Brain pericyte (primary cell): Measurements from ENCODE around the gene STYK1.
"Not testable (repeated sequence)": the region's sequence is repeated elsewhere in the genome, so short reads cannot be mapped to it uniquely, and the experiment has no call there.

ENCODE experiments used
- DNase-seq: peaks from one replicate; pipeline ENCODE4 v3.0.0-alpha.2; 2012; ENCODE audit warnings: low read depth, low spot score

STYK1 gene

GRCh38 chr12:10689146-10689545 is 15.3 kb upstream of the STYK1 start:
- DNase-seq: no peak

DNA sequence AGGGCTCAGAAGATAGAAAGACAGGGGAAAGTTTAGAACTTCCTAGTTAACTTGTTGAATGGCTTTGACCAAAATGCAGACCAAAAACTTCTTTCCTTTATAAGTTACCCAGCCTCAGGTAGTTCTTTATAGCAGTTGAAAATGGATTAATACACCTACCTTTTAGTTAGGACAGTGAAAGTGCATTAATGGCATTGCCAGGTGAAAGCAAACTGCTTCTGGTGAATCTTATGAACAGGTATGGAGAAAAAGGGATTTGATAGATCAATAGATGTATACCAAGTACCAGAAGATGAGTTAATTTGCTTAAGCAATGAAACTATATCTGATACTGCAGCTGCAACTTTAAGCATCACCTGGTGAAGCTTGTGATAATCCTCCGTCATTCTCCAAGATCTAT is 14.2 kb upstream of the STYK1 start:
- DNase-seq: no peak

- DNase-seq: no peak
Observed at GRCh38 chr12:10672231-10672868, 1.5 kb downstream of the STYK1 start.

- DNase-seq: no peak
Observed at GRCh38 chr12:10669533-10669932, 4.3 kb downstream of the STYK1 start.

DNA sequence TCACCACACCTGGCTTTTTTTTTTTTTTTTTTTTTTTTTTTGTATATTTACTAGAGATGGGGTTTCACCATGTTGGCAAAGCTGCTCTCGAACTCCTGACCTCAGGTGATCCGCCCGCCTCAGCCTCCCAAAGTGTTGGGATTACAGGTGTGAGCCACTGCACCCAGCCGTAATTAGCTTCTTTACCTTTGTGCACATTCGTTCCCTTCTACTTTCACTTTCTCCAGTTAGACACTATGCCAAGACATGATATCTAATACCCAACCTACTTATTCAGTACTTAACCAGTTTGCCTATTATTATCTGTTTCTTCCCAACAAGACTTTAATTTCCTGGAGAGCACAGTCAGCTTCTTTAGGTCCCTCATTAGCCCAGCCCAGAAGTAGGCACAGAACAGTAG is 5.3 kb downstream of the STYK1 start:
- DNase-seq: no peak

DNA sequence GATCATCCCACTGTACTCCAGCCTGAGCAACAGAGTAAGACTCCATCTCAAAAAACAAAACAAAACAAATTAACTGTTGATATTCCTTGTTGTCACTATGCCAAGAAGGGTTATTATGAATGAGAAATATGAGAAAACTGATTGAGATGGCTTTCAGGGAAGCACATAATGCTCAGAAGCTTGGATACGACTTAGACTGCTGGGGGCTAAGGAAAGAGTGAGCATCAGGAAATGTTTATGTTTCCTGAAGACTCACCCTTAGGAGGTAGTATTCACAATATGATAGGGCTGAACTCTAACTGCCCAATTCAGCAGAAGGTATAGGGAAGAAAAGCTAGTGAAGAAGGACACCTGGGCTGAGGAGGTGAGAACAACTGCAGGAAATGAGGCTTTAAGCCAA is 6.3 kb downstream of the STYK1 start:
- DNase-seq: no peak

GRCh38 chr12:10664499-10664898 is 9.4 kb downstream of the STYK1 start:
- no peak for DNase-seq

DNA sequence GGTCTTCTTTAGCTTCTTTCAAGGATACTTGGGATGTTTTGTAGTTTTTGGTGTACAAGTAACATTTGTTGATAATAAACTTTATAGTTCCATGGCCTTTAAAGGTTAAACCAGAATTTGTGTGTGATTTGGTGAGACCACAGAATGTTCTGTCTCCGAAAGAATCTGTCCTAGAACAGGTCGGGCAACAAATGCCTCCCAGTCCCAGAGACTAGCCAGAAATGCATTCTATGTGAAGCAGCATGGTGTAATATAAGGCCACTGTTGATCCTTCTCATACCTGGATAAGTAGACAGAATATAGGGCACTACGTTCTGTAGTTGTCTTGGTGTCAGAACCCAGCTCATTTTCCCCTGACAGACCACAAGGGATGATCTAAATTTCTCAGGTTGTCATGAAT is 10.0 kb downstream of the STYK1 start:
- no peak for DNase-seq

GRCh38 chr12:10661338-10661737 is 12.5 kb downstream of the STYK1 start:
- no peak for DNase-seq

- no peak for DNase-seq
Observed at GRCh38 chr12:10654003-10654402, 19.8 kb downstream of the STYK1 start.

DNA sequence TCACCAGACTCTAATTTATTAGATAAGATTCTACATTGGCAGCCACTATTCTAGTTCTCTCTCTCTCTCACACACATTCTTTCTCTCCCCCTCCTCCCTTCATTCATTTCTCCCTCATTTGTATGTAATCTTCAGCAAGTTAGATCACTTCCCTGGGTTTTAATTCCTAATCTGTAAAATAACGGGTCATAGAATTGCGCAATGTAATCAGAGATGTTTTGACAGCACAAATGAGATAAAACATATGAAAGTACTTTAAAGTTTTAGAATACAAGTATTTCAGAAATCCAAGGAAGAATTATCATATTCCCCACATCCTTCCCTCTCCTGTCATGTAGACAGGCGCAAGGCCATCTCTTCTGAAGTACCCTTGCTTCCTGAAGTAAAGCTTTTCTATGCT is 21.7 kb downstream of the STYK1 start:
- DNase-seq: no peak

- not testable (repeated sequence) for DNase-seq
Observed at GRCh38 chr12:10646576-10646975, 27.3 kb downstream of the STYK1 start.

GRCh38 chr12:10645910-10646309 is 27.9 kb downstream of the STYK1 start:
- no peak for DNase-seq

- no peak for DNase-seq
Observed at GRCh38 chr12:10641735-10642500, 31.9 kb downstream of the STYK1 start.

DNA sequence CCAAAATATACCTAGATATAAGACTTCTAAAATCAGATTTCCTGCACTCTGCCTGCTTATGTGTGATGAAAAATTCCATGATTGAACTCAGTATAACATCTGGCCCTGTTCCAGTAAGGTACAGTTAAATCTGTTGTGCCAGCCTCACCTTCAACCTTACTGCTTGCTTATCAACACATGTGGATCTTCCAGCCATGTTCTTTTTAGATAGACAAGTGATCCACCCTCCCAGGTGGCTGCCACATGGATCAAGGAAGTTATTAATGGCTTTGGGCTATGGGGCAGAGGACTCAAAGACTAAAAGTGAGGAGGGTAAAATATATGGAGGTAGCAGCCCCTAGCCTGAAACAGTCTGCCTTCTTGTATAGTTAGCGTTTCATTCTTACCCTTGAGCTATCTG is 35.1 kb downstream of the STYK1 start:
- no peak for DNase-seq

- no peak for DNase-seq
Observed at GRCh38 chr12:10636611-10637010, 37.2 kb downstream of the STYK1 start.

GRCh38 chr12:10636124-10636523 is 37.7 kb downstream of the STYK1 start:
- no peak for DNase-seq

DNA sequence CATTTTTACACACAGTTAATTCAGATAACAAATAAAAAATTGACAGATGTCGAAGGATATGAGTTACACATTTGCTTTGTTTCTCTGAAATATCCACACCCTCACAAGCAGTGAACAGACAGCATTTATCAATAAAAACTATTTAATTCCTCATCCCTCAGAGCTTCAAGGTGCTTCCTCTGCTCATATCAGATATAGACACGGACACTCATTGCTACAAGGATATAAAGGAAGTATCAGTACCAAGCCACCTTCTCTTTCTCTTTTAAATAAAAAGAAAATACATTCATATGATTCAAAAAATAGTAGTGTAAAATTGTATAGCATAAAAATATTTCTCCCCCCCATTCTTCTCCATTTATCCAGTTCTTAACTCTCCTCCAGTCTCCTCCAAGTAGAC is 38.5 kb downstream of the STYK1 start:
- no peak for DNase-seq

DNA sequence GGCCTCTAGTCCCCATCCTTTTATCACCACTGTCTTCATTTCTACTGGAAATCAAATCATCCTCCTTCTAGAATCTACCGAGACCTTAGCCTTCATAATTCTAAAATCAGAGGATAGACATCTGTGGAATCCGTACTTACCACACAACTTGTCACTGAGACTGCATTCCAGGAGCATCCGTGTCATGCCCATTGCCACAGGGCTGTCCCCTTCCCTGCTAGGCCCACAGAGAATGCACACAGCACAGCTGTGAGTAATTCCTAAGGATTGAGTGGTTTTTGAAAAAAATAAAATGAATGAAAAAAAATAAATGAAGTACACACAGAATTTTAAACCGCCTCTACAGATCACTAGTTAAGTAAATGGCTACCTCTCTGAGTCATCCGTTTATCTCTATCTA is 39.4 kb downstream of the STYK1 start:
- DNase-seq: no peak

- no peak for DNase-seq
Observed at GRCh38 chr12:10633541-10633940, 40.3 kb downstream of the STYK1 start.

DNA sequence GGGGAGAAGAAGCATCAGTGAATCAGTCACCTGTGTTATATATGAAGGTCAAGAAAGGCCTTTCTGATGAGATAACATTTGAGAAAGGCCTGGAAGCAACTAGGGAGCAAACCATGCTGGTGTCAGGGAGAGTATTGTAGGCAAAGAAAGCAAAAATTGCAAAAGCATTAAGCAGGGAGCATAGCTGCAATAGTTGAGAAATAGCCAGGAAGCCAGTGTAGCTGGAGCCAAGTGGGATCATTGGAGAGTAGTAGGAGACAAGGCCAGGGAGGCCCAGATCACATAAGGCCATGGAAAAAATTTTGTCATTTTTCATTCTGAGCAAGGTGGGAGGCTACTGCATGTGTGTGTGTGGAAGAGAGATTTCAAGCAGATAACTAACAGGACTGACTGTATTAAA is 41.6 kb downstream of the STYK1 start:
- no peak for DNase-seq

DNA sequence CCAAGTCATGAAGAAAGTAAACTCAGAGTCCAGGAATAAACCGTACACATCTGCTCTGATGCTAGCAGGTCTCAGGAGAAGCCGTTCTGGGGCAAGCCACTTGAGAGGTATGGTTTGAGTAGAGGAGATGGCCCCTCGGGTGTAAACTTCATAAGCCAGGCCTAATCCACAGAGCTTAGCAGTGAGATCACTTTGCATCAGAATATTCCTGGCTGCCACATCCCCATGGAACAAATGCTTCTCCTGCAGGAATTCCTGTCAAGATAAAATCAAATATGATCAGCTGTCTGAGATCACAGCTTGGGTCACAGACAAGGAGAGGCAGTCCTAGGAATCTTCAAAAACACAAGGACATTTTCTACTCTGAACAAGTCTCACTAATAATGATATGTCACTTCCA is 49.2 kb downstream of the STYK1 start:
- no peak for DNase-seq

DNA sequence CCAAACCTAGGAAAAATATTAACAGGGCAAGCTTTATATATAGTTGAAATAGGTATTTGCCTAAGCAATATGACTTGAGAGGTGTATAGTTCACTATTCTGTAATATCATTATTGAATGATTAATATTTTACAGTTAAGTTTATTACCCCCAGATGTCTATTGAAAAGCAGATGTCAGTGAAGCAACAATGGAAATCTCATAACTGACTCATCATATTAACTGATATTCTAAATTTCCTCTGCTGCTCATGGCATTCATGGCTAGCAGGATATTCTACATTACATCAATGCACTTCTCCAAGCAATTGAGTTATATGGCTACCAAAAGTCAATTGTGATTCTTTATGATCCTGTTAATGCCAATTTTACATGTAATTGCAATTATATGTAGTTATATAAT is 50.7 kb downstream of the STYK1 start:
- DNase-seq: no peak

GRCh38 chr12:10621278-10621677 is 52.6 kb downstream of the STYK1 start:
- DNase-seq: no peak
